Spinal cord (tissue), 10 donors: ENCODE data around the gene PLA2G4E. TPM values are rescaled to one million over a fixed set of nuclear protein-coding genes. Genes with fewer than 3 reads are reported as not detected.

Experiments used
- DNase-seq, 6 donors: peaks; one replicate each; pipeline versions ENCODE4 v3.0.0 to v3.0.0-alpha.2; 2013 to 2015; ENCODE audit warnings: low spot score in 6 of 6, low read depth in 4 of 6
- H3K27ac ChIP-seq: one replicate; pipeline ENCODE4 v1.5.1; 2013; ENCODE audit warnings: low read depth, low read length, control low read depth
- H3K27me3 ChIP-seq: one replicate; pipeline ENCODE4 v1.6.1; 2013; ENCODE audit warnings: low read length; ENCODE audit not compliant: control insufficient read depth, insufficient read depth
- H3K36me3 ChIP-seq: one replicate; pipeline ENCODE4 v1.6.1; 2013; ENCODE audit warnings: low read length; ENCODE audit not compliant: control insufficient read depth, insufficient read depth
- H3K4me1 ChIP-seq: one replicate; pipeline ENCODE4 v1.6.1; 2013; ENCODE audit warnings: low read length; ENCODE audit not compliant: control insufficient read depth, insufficient read depth
- H3K4me3 ChIP-seq: one replicate; pipeline ENCODE4 v1.5.1; 2013; ENCODE audit warnings: low read depth, low read length, control low read depth
- H3K9me3 ChIP-seq: one replicate; pipeline ENCODE4 v1.6.1; 2013; ENCODE audit warnings: low read length; ENCODE audit not compliant: control insufficient read depth, insufficient read depth
- WGBS: methylation state at CpG from one replicate; pipeline ENCODE4 v1.1.5; 2013; ENCODE audit warnings: missing lambda C conversion rate; ENCODE audit not compliant: insufficient coverage; 5-methylcytosine and 5-hydroxymethylcytosine counted together
- polyA plus RNA-seq, 2 donors: library from polyadenylated mRNA; unstranded; fragments of 120-200 nt; gene quantifications; one replicate each; pipeline ENCODE4 v1.2.1, GENCODE V29; 2013; ENCODE audit not compliant: insufficient read length in 2 of 2
- total RNA-seq, 2 donors: library from RNA; depleted of rRNA in 1 of 2; stranded (reverse); fragments of 120-200 nt in 1 of 2; fragments of >200 nt in 1 of 2; gene quantifications; one replicate each; pipeline versions ENCODE4 v1.2.3 to v1.2.4, GENCODE V29; 2013 to 2014
- donor health status: healthy.

Gene PLA2G4E
- total and polyA plus RNA-seq, 4 donors = not detected

DNA sequence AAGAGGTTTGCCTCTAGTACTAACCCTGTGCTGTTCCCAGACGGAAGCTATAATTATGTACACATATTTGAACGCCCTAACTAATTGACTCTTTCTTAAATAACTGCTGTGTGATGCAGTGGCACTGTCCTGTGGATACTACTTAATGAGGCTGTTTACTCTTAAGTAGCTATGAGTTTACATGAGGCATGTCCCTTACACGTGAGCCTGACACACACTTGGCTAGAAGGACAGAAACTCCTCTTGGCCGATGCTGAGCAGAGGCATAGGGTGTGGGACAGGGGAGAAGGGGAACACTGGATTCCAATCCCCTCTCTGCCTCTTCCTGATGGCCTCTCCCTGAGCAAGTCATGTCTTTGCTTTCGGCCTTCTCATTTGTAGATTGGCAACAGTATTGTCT lies 70.4 kb downstream of the PLA2G4E start:
- H3K27ac ChIP-seq = no peak overlapping the region
- no peaks in the 10 kb centered on the region for H3K9me3 ChIP-seq
- no peaks in the 10 kb centered on the region for H3K27me3 ChIP-seq
- DNase-seq = no peak
- WGBS = 73% methylated on average over 2 of the region's 5 CpGs
- H3K36me3 ChIP-seq = peaks cover 4% of the 10 kb centered on the region
- H3K4me3 ChIP-seq = no peak overlapping the region
- peaks cover 7% of the 10 kb centered on the region for H3K4me1 ChIP-seq

DNA sequence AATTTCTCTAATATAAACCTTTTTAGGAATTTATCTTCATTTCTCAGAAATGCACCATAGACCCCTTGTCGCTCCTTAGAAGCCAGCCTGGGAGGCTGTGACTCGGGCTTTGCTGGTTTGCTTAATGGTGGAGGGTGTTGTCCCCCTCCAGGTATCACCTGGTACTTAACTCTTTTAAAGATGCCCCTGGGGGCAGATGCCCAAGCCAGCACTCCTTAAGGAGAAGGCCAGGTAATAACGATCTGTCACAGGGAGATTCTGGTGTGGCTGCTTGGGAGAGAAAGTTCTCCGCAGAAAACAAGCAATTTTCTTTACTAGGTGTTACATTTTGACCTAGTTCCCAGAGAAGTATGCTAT lies 70.7 kb downstream of the PLA2G4E start:
- peaks cover 11% of the 10 kb centered on the region for H3K4me1 ChIP-seq
- H3K9me3 ChIP-seq = no peaks in the 10 kb centered on the region
- peaks cover 4% of the 10 kb centered on the region for H3K36me3 ChIP-seq
- no peak overlapping the region for H3K27ac ChIP-seq
- H3K27me3 ChIP-seq = no peaks in the 10 kb centered on the region
- DNase-seq = no peak
- WGBS = 50% methylated on average over 1 of the region's 4 CpGs
- H3K4me3 ChIP-seq = no peak overlapping the region

DNA sequence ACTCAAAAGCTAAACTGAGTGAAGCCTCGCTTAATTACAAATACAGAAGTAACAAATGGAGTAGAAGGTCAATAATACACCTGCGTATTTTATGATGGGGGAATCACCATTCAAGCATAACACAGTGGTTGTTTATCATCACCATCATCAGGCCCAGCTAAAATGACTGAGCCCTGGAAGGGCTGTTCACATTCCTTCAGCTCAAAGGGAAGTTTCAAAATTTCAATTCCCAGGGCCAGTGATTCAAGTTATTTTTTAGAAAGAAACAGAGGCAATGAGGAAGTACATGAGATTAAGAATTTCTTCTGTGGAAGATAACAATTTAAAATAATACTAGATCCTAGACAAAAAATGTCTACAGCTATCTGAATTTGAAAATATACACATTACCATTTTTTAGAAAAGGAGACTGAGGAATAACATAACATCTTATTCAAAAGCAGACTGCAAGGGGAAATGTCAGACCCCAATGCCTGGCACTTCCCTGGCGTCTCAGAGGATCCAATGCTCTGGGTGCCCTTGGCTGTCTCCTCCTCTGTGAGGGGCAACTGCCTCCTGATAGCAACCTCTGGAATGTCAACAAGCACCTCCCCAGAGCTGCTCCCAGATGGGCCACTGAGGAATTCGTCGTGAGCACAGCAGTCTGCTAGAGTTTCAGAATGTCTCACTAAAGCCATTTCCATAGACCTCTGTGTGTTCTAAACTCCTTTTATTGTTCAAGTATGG lies 71.3 kb downstream of the PLA2G4E start:
- DNase-seq = no peak
- 45% methylated on average over 4 of the region's 5 CpGs for WGBS
- Histone ChIP-seq H3K36me3 (peaks cover 4% of the 10 kb centered on the region), H3K9me3 (no peaks in the 10 kb centered on the region), H3K4me3 (no peak overlapping the region), H3K27me3 (no peaks in the 10 kb centered on the region), H3K4me1 (peaks cover 11% of the 10 kb centered on the region), H3K27ac (no peak overlapping the region)

DNA sequence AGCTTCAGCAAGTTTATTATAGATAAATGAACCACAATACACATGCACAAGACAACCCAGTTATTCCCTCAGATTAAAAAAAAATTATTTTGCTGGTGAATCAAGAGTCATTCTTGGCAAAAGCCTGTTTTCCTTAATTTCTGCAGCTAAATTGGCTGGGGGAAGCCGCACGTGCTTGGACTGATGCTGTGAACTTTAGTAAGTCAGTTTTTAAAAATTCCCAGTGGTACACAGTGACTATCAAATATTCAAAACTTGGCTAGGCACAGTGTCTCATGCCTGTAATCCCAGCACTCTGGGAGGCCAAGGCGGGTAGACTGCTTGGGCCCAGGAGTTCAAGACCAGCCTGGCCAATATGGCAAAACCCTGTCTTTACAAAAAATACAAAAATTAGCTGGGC lies 72.4 kb downstream of the PLA2G4E start:
- no peak for DNase-seq
- 100% methylated on average over 2 of the region's 3 CpGs for WGBS
- Histone ChIP-seq H3K27ac (no peak overlapping the region), H3K9me3 (no peaks in the 10 kb centered on the region), H3K4me1 (peaks cover 22% of the 10 kb centered on the region), H3K36me3 (peaks cover 4% of the 10 kb centered on the region), H3K27me3 (no peaks in the 10 kb centered on the region), H3K4me3 (no peak overlapping the region)

DNA sequence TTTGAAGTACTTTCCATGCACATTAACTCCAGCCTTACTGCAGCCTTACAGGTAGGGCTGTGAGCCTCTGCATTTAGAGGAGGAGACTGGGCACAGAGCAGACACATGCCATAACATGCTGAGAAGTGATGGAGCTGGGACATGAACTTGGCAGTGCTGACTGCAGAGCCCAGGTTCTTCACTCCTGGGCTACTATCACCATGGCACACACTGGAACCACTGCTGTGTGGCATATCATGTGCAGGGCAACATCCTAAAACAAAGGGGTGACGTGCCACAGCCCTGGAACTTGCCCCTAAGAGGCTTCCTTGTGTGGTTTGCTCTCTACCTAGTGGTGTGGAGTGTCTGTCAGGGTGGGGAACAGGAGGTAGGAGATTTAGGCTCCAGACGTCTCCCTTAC lies 73.9 kb downstream of the PLA2G4E start:
- peaks cover 23% of the 10 kb centered on the region for H3K4me1 ChIP-seq
- WGBS = no CpG with 5 or more reads among the region's 2 CpGs

DNA sequence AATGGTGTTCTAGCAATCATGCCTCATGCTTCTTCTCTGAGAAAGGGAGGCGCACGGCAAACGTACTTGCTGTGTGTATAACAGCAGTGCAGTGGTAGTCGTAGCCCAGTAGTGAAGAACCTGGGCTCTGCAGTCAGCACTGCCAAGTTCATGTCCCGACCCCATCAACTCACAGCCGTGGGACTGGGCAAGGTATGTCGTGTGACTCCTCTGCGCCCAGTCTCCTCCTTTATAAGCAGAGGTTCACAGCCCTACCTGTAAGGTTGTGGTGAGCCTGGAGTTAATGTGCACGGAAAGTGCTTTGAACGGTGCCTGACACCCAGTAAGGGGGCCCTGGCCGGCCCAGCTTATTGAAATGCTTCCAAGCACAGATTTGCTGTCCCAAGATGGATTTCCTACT lies 75.1 kb downstream of the PLA2G4E start:
- peaks cover 2% of the 10 kb centered on the region for H3K36me3 ChIP-seq
- 85% methylated on average over 7 of the region's 11 CpGs for WGBS
- no peak overlapping the region for H3K4me3 ChIP-seq
- DNase-seq = no peak
- H3K4me1 ChIP-seq = peaks cover 21% of the 10 kb centered on the region
- no peaks in the 10 kb centered on the region for H3K9me3 ChIP-seq
- no peaks in the 10 kb centered on the region for H3K27me3 ChIP-seq
- H3K27ac ChIP-seq = peak overlapping the region; percentile 40

More for the DNA sequence above, 73.9 kb downstream of the PLA2G4E start:
- Histone ChIP-seq H3K27ac (no peak overlapping the region), H3K9me3 (no peaks in the 10 kb centered on the region), H3K36me3 (peaks cover 4% of the 10 kb centered on the region), H3K27me3 (no peaks in the 10 kb centered on the region), H3K4me3 (no peak overlapping the region)
- DNase-seq = no peak

DNA sequence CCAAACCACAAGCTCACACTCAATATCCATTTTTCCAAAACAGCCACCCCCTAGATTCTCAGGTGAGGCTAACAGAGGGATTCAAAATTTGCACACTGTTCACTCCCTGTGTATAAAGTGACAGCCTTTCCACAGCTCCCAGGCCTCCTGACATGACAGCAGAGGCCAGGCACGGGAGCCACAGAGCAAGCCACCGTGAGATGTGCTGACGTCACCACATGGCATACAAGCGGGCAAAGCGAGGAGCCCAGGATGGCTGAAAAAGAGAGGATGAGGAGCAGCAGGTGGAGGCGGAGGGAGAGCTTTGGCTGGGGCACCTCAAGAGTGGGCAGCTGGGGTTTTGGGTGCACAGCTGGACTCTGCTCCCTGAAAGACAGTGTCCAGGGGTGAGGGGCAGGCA lies 75.6 kb downstream of the PLA2G4E start:
- no peaks in the 10 kb centered on the region for H3K9me3 ChIP-seq
- H3K4me1 ChIP-seq = peaks cover 21% of the 10 kb centered on the region
- no peak overlapping the region for H3K27ac ChIP-seq
- no peak overlapping the region for H3K4me3 ChIP-seq
- H3K36me3 ChIP-seq = peaks cover 2% of the 10 kb centered on the region
- 79% methylated on average over 6 of the region's 6 CpGs for WGBS
- no peak for DNase-seq
- H3K27me3 ChIP-seq = no peaks in the 10 kb centered on the region

DNA sequence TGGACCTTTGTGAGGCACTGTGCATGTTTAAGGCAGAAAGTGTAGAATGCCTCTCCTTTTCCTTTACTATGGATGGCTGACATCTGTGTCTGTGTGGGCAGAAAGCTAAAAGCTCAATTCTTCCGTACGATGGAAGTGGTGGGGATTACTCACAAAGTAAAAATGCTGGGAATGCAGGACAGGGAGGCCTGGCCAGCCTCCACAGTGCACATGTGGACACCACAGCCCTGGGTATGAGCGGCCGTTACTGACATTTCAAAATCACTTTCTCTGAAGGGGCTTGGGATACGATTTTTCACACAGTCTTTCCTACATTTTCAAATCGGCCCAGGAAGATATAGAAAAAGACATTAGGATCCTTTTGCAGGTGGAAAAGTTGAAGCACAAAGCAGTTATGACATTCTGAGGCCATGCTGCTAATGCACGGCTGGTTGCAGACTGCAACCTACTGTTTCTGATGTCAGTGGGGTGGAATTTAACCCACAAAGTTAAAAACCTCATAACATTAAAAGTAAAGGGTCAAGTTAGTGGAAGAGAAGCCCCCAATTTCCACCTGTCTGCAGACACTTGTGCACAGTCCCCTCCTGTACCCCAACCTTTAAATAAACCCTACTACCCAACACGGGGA lies 76.4 kb downstream of the PLA2G4E start:
- H3K9me3 ChIP-seq = no peaks in the 10 kb centered on the region
- H3K4me1 ChIP-seq = peaks cover 21% of the 10 kb centered on the region
- 60% methylated on average over 1 of the region's 8 CpGs for WGBS
- H3K36me3 ChIP-seq = peaks cover 2% of the 10 kb centered on the region
- peak overlapping the region; percentile 79 for H3K27ac ChIP-seq
- no peak overlapping the region for H3K4me3 ChIP-seq
- DNase-seq = peak in 1 of 6 donors; percentile 43
- no peaks in the 10 kb centered on the region for H3K27me3 ChIP-seq

DNA sequence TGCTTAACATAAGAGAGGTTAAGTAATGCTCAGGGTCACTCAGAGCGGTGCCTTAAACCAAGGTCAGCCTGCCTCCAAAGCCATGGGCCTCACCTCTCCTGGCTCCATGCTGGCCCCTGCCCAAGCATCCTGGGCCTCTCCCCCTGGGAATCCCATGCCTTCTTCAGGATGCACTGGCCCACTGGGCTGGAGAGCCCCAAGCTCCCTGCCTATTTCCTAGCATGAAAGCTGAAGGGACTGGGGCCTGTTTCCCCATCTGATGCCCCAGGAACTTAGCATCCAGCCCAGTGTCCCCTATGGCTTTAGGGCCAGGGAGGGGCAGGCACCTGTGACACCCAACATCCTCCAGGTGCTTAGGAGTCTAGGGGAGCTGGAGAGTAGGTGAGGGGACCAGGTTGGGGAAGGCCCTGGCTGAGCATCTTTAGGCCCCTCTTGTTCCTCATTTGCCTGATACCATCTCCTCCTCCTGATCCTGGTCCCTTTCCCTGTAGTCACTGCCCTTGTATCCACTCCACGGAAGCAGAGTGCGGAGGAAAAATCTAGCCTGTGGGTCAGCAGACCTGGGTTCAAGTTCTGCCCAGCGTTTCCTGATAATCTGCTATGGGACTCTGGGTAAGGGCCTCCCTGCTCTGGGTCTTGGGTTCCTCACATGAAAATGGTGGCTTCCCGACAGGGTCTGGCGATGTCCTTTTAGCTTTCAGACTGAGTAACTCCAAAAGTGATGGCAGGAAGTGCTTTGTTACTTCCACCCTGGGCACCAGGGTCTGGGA lies 77.1 kb downstream of the PLA2G4E start:
- Histone ChIP-seq H3K27ac (peak overlapping the region; percentile 79), H3K4me1 (peaks cover 21% of the 10 kb centered on the region)
- WGBS = 88% methylated on average over 6 of the region's 6 CpGs

More for the DNA sequence above, 77.1 kb downstream of the PLA2G4E start:
- H3K4me3 ChIP-seq = no peak overlapping the region
- no peaks in the 10 kb centered on the region for H3K27me3 ChIP-seq
- H3K36me3 ChIP-seq = peaks cover 2% of the 10 kb centered on the region
- no peaks in the 10 kb centered on the region for H3K9me3 ChIP-seq
- DNase-seq = no peak
